ENCODE results near the gene LRP3. TPM values are rescaled to one million over a fixed set of nuclear protein-coding genes. Genes with fewer than 3 reads are reported as not detected.
"Not testable (repeated sequence)": the region's sequence is repeated elsewhere in the genome, so short reads cannot be mapped to it uniquely, and the experiment has no call there.

Gene LRP3
- polyA plus RNA-seq, 12 donors: 15.8 to 45.8 (median 20.7) TPM; not detected in 1

DNA sequence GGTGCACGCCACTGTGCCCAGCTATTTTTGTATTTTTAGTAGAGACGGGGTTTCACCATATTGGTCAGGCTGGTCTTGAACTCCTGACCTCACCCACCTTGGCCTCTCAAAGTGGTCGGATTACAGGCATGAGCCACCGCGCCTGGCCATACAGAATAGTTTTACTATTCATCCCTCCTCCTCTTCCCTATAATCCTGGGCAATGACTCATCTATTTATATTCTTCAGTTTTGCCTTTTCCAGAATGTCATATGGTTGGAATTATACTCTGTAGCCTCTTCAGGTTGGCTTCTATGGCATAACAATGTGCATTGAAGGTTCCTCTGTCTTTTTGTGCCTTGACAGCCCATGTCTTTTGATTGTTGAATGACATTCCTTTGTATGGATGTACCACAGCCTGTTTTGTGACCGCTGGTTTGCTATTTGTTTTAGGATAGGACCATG is 22.2 kb upstream of the LRP3 start:
- no peak for DNase-seq

DNA sequence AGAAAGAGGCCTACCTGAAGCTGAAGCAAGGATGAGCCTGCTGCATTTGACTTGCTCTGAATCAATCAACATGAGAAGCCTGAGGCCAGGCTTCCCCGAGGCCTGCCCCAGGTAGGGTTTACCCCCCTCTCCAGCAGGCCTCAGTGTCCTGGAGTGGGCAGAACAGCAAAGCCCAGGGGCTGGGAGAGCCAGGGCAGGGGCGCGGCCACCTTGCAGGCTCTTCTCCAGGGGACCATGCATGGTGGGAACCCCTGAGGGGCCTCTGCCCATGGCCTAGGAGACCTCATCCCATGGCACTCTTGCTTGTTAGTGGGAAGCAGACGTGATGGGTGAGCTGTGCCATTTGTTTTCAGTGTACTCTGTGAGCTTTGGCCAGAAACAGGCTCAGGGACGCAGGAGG is 19.9 kb upstream of the LRP3 start:
- no peak for DNase-seq

DNA sequence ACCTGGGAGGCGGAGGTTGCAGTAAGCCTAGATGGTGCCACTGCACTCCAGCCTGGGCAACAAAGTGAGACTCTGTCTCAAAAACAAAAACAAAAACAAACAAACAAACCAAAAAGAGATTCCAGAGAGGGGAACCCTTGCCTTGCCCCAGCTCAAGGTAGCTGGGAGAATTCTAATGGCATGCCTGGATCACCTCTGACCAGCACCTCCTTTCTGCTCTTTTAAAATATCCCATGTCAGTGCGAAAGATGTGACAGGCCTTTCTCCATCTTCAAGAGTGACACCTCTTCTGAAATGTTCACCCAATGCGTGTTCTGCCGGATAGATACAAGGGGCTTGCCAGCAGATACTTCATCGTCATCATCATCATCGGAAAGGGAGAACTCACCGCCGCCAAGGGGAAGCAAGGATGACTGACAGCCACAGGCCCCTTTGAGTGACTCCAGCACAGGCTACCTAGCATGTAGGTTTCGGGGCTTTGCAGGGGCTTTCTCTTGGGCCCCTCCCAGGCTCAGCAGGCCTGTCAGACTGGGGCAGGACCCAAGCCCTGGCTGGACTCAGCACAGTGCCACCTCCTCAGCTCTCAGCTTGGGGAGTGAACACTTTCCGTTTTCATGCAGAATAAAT is 18.9 kb upstream of the LRP3 start:
- DNase-seq: no peak

DNA sequence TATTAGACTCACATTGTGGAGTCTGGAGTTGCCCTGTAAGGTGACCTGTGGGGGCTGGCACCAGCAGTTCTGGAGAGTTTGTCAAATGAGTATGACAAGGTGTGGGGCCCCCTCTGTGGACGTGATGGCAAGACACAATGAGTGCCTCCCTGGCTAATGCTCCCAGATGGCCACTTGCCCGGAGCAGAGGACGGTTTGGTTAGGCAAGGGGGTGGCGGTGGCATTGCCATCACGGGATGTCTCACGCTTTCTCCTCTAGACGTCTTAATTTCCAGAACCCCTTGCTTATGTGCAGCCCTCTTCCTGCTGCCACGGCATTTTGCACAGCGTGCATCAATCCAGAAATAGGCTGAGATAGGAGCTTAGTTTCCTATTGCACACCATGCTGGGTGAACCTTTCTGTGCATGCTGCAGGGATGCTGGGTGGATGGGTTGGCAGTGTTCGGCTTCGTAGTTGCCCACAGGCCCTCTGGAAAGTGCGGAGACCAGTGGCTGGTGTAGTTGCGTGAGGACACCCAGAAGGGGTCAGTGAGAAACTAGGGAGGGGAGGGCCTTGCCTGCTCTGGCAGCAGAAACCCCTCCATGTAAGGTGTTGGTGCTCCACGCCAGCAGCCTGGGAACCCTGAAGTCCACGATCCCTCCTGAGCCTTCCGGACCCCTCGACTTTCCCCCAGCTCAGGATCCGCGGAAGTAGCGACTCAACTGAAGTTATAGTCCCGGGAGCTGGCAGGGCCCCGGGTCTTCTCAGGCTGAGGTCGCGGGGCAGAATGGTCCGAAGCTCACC is 18.1 kb upstream of the LRP3 start:
- no peak for DNase-seq

DNA sequence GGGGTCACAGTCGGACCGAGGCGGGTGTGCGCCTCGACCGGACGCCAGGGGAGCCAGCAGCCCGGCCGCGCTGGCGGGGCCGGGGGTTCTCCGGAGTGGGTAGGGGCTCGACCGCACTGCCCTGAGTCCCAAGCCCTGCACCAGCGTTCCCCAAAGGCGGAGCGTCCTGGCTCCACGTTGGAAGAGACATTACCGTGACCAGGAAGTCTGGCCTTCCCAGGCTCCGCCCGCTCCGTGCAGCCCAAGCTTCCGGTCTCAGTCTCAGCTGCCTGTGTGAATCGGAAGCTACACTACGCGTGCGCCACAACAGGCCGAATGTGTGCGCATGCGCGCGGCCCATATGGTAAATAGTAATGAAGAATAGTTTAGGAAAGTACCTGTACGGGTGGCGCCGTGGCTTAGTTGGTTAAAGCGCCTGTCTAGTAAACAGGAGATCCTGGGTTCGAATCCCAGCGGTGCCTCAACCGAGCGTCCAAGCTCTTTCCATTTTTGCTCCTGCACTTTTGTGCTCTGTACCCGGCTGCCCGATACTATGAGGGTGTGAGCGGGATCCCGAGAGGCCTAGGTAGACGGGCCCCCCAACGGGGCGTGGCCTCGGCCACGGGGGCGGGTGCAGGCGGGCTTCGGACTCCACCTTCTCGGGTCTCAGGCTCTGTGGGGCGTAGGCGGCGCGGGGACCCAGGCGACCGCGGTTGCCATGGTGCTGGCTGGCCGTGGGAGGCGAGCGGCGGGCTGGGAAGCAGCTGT is 17.3 kb upstream of the LRP3 start:
- DNase-seq: peak; percentile 99

DNA sequence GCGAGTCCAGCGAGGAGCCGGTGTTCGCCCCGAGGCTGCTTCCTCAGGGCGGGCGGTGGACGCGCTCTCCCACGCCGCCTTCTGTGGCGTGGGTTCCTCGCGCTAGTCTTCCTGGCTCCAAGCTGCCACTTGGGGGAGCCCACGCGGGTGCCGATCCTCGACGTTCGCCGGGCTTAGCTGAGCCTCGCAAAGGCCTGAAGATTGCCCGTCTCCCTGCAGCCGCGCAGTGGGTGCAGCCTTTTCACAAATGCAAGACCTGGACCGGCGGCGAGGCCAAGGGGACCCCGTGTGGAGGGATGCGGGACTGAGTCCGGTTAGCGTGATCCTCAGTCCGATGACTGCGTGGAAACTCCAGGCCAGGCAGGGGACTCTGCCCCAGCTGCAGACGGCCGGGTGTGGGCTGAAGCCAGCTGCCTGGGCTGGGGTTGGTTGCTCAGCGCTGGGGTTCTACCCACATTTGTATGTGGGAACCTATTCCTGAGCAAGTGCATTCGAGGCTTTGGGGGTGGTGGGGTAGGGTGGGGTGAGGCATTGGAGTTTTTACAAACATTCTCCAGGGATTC is 16.6 kb upstream of the LRP3 start:
- no peak for DNase-seq

DNA sequence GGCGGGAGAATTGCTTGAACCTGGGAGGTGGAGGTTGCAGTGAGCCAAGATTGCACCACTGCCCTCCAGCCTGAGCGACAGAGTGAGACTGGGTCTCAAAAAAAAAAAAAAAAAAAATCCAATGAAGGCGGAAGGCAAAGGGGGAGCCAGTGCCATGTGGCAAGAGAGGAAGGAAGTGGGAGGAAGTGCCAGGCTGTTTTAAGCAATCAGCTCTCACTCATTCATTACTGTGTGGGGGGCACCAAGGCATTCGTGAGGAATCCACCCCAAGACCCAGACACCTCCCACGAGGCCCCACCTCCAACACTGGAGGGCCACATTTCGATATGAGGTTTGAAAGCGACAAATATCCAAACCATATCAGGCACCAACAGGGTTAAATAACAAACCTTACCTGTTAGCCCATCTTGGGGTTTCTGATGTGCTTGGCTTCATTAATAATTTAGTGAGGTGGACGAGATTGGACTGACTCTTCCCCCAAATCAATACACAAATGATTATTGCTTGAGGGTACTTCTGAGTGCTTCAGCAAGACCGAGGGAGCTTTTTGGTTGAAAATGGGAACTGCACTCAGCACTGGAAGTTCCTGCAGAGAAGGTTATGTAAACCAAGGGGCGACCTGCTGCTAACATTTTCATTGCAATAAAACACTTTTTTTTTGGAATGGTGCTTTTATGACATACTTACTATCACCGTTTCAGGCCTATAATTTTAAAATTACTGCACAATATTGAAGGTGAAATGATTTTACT is 7.5 kb upstream of the LRP3 start:
- no peak for DNase-seq

DNA sequence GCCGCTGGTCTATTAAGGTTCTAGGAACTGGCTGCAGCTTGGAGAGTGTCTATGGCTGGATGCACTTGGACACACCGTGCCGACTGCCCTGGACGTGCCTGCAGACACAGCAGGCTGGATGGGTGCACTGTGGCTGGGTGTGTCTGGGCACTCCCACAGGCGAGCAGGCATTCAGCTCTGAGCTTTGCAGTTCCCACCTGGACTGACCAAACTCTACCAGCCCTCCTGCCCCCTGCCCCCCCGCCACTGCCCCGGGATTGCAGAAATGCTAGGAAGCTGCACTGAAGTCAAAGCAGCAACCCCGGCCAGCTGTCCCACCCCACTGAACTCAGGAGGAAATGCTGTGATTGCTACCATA is 7.0 kb upstream of the LRP3 start:
- no peak for DNase-seq

DNA sequence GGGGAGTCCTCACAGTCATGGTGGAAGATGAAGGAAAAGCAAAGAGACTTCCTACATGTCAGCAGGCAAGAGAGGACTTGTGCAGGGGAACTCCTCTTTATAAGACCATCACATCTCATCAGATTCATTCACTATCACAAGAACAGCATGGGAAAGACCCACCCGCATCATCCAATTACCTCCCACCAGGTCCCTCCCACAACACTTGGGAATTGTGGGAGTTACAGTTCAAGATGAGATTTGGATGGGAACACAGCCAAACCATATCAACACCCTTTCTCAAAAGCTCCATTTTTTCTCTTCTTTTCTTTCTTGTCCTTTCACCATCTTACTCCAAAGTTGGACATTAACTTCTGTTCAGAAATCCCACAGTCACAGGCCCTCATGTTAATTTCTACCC is 4.7 kb upstream of the LRP3 start:
- DNase-seq: no peak

DNA sequence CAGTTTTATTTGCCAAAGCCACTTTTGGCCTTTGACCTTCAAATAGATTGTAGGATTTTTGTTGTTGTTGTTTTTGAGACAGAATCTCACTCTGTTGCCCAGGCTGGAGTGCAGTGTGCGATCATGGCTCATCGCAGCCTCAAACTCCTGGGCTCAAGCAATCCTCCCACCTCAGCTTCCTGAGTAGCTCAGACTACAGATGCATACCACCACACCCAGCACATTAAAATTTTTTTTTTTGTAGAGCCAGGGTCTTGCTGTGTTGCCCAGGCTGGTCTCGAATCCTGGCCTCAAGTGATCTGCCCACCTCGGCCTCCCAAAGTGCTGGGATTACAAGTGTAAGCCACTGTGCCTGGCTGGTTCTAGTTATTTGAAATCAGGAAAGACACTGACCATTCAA is 3.0 kb upstream of the LRP3 start:
- not testable (repeated sequence) for DNase-seq

DNA sequence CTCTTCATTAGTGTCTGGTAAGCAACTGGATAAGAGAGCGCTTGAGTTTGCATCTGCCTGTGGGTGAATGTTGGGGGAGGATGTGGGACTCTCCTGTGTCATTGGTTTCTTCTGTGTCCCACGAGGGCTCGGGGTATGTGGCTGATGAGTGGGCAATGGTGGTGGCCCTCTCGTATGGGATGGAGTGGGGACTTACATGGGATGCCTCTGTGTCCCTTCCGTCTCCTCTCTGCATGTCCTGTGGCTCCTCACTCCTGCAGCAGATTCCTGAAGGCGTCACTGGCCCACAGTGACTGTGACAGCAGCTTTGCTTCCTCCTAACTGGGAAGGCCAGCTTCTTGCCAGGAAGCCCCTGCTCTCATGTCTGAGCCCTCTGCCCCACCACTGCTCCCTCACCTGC is 2.6 kb upstream of the LRP3 start:
- DNase-seq: no peak

DNA sequence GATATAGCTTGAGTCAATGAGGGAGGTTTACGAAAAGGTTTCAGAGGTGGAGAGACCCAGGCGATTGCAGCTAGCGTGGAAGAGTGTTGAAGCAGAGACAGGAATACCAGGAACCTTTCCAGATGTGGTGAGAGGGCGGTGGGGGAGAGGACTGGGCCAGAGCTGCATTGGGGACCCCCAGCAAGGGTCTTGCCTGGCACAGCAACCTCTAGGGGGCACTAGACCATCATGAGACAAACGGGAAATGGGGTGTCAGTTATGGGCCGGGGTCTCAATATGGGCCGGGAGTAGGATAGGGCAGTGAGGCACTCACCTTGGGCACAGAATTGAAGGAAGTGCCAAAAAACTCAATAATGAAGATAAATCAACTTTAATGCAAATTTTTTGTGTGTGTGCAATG is 2.1 kb upstream of the LRP3 start:
- DNase-seq: no peak

DNA sequence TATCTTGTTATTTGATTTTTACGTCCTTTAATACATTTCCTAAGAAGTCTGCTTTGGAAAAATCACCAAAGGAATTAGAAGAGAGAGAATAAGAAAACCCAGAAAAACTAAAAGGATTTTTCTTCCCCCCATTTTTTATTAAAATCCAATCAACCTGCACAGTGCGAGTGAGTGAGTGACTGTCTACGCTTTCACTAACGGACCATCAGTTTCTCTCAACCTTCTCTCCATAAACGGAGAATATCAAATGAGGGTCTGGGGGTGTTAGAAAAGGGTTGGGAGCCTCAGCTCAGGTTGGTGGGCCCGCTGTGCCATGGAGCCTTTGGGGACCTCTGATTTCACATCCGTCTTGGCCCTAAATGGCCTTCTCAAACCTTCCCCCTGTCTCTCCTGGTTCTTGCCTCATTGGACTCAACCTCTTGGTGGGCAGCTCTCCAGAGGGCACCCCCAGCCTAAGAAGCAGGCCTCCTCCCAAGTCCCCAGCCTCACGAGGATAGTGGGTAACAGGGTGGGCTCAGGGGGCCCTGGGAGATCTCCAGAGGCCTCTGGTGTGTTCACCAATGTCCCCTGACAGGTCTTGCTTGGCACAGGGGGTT is 763 bp upstream of the LRP3 start:
- no peak for DNase-seq

DNA sequence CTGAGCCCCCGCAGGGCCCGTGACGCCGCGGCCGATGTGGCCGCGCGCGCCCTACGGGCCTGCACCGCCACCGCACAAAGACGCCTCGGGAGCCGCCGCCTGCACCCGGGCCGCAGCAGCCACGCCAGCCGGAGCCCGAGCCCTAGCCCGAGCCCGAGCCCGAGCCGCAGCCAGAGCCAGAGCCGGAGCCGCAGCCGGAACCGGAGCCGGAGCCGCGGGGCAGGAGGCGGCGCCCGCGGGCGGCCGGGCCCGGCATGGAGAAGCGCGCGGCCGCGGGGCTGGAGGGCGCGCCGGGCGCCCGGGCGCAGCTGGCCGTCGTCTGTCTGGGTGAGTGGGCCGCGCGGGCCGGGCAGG is 379 bp downstream of the LRP3 start:
- no peak for DNase-seq

DNA sequence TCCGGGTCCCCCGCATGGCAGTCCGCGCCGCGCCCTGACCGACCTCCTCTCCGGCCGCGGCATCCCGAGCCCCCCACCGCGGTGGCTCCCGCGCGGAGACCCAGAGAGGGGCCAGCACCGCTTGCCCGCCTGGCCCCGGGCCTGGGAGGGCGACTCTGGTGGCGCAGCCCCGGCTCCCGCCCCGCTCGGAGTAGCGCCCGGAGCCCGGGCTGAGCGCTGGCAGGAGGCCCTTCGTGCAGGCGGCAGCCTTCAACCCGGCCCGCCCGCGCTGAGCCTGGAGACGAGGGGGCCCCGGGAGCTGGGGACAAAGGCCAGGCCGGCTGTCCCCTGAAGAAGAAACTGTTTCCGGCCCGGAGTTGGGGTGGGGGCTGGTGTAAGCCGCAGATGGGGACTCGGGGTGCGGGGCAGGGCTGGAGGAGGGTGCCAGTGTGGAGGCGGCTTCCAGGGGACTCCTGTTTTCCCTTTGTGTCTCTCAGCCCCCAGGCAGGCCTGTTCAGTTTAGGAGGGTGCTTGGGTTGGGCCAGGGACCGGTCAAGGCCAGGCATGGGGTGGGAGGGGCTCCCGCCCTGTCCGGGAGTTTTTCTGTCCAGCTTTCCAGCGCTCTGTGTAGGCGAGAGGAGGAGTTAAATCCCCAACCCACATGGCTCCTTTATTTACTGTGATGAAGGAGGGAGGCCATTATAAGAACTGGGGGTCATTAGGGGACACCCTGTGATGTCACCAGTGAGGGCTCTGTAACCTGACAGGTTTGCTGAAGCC is 935 bp downstream of the LRP3 start:
- DNase-seq: peak; percentile 46

DNA sequence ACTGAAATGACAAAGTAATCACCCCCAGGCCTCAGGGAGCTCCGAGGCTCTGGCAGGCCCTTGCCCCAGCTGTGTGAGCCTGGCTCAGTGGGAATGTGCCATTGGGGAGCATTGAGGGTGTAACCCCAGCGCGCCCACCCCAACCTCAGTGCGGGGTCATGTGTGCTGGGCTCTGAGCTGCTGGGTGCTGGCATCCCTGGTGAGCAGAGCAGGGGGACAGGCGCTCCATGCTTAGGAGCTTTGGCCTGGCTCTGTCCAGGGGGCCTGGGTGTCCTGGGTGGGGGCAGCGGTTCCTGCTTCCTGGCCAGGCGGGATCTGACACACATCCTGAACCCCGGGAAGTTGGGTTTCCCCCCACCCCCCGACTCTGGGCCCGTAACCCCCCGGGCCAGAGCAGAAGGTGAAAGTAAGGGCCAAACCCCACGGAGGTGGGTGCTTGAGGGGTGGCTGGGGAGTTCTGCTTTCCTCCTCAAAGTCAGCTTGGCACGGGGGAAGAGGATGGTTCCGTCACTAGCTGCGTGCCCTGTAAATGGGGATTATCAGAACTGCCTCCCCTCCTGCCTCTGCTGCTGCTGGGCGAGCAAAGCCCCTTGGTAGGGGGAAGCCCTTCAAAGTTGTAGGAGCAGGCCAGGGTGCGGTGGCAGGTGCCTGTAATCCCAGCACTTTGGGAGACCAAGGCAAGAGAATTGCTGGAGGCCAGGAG is 1.7 kb downstream of the LRP3 start:
- no peak for DNase-seq

DNA sequence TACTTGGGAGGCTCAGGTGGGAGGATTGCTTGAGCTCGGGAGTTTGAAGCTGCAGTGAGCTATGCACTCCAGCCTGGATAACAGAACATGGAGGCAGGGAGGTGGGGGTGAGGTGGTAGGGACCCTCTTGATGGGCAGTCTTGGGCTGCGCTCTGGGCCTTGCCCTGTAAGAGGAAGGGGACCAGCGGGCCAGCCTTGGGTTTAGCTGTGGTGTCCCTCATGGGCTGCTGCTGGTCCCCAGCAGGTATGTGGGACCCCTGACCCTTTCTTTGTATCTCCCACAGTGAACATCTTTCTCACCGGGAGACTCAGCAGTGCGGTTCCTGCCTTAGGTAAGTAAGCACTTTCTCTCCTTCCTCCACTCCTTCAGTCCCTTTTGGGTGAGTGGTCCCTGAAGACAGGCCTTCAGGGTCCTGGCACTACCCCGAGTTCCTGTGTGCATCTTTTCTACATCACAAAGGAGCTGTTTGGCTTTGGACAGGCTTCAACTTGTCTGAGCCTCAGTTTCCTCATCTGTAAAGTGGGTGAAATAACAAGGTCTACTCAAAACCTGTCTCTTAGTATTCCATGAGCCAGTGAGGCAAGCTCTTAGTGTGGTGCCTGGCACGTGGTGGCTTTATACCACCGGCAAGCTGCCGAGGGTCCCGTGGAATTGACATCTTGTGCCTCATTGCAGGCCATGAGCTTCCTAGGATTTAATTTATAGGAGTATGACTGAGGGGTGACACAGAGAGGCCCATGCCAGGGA is 2.5 kb downstream of the LRP3 start:
- no peak for DNase-seq

DNA sequence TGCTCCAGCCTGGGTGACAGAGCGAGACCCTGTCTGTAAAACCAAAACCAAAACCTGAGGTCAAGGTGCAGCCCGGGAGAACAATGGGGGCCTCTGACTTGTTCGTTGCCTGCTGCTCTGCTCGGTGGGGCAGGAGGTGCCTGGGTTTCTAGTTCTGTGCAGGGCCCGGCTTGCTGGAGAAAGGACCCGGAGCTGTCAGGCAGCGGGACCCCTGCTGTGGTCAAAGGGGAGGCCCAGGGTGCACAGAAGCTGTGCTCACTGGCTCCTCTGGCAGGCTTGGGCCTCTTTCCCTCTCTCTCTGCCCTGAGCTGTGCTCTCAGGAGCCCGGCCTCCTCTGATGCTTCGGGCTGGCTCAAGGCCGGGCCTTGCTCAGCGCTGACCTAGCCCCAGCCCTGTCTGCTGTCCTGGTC is 3.5 kb downstream of the LRP3 start:
- no peak for DNase-seq

DNA sequence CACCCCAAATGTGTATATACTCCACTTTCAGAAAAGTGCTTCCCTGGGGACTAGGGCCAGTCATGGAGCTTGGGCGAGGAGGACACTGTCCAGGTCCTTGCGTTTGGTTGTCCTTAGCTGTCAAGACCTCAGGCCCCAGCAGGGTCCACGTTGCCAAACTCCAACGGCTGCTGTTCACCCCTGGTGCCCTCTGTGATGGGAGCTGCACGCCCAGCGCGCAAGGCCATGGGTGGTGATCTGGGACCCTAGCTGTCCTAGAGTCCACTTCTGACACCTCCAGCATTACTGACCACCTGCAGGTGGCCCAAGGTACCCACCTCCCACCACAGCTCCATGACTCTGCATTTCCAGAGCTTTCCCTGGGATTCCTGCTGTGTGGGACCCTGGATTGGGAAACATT is 4.0 kb downstream of the LRP3 start:
- DNase-seq: no peak

All from muscle of arm (tissue), 12 donors.